HG03139 (cell line): ENCODE measurements around the gene HECW1.
"Not testable (repeated sequence)": the region's sequence is repeated elsewhere in the genome, so short reads cannot be mapped to it uniquely, and the experiment has no call there.

ENCODE experiments used
- ATAC-seq: cut with Tn5 transposase; IDR thresholded peaks from one replicate; pipeline ENCODE4 v1.9.1; 2021; ENCODE audit not compliant: unreplicated experiment

HECW1 gene

GRCh38 chr7:43111630-43112458 lies 603 bp upstream of the HECW1 start:
- no peak for ATAC-seq

DNA sequence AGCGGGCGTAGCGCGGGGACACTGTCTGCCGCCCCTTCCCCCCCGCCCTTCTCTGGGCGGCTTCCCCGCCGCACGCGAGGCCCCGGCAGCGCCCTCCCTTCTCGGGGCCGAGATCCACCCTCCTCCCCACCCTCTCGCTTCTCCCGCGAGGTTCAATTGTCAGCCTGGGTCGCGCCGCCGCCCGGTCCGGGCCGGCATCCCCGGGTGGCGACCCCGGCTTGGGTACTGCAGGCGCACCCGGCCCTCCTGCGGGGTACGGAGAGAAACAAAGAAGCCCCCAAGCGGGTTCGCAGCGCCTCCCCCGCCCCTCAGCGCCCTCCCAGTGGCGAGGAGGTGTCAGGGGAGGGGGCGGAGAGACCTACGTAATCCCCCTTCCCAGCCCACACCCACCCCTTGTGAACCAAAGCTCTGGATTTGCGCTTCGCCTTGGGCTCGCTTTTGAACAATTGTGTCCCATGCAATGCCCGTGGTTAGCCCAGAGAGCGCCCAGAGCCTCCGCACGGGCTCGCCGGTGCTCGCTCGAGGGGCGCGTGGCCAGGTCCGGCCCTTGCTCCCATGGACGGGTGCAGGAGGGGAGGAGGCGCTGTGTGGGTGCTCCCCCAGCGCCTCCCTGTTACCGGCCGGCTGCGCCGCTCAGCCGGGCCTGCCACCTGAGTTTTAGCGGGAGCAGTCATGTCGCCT lies 634 bp downstream of the HECW1 start:
- no peak for ATAC-seq

DNA sequence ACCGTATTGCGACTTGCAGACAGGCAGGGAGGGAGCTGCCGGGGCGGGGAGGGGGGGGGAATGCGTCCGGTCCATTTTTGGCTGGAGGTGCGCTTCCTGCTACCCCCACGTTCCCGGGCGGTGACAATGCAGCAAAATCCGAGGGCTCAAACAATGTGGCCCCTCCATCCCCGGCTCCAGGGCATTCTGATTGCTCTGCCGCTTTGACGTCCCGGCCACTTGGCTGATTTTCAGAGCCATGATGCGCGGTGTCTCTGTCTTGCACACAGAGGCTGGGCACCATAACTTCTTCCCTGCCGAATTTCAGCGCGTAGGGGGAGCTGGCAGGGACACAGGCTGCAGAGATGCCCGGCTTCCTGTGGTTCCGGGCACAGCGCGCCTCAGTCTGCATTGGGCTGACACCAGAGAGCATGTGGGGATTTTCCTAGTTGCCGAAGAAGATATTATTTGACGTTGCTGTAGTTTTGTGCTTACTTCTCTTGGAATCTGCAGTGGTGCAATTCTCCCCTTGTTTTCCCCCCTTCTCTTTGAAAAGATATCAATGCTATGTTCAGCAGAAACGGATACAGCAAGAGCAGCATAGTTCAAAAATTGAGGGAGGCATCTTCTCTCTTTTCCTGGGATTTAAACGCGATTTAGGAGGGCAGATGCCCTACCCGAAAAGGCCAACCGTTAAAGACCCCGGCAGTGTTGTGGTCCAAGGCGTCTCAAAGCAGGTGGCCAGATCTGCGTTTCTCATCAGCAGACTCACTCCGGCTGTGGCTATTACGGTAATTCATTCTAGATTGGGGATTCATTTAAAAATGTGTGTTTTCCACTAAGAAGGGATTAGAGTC lies 1.4 kb downstream of the HECW1 start:
- no peak for ATAC-seq

GRCh38 chr7:43114458-43114780 lies 2.0 kb downstream of the HECW1 start:
- no peak for ATAC-seq

GRCh38 chr7:43116451-43116850 lies 4.0 kb downstream of the HECW1 start:
- ATAC-seq: no peak

GRCh38 chr7:43117095-43117494 lies 4.6 kb downstream of the HECW1 start:
- ATAC-seq: no peak

- ATAC-seq: no peak
Measured at GRCh38 chr7:43117861-43118260, 5.4 kb downstream of the HECW1 start.

DNA sequence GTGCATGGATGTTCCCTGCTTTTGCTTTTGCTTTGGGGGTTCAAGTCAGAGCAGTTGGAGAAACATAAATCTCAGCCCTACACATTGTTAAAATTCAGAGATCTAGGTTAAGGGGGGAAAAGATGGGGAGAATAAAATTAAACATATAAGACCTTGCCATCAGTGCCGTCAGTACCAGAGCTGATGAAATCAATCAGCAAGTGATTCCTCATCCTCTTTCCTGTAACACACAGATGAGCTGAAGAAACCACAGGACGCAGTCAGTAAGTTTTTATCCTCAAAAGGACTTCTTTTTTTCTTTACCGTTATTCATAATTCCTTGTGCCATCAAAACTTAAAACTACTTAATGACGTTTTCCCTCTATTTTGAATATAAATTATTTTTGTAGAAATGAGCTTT lies 5.9 kb downstream of the HECW1 start:
- ATAC-seq: no peak

DNA sequence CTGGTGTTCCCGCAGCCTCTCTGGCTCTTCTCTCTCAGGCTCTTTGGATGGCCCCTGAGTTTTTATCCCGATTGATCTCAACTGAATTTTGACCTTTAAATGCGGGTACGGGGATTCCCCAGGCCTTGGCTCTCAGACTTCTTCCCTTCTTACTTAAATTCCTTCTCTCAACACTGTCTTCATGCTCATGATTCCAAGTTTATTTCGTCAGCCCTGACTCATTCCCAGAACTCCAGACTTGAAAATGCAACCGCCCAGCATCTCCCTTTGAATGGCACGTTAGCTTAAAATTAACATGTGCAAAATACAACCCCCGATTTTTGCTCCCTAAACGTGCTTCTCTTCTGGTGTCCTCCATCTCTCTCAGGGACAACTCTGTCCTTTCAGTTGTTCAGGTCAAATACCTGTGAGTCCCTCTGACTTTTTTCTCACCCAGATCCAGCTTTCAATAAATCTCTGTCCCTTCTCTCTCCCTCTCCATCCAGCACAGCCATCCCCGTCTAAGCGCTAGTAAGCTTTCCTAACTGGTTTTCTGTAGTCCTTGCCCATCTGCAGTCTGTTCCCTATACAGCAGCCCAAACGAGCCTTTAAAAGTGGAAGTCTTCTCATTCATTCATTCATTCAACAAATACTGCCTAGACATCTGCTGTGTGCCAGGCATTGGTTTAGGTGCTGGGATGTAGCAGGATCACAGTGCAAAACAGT lies 7.1 kb downstream of the HECW1 start:
- ATAC-seq: no peak

DNA sequence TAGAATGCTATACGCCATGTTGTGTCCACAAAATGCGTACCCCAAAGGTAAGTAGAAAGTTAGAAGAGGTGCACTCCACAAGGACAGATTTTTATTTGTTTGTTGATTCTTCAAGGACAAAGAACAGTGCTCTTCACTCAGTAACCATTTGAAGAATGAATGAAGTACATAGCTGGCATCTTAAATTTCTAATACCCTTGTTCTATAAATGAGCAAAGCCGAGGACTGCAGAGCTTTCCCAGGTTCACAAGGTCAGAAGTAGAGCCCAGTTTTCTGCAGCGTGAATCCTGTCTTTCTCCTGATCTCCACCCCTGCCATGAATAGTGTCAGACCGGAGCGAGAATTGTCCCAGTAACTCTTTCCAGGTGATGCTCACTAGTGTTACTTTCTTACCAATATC lies 9.5 kb downstream of the HECW1 start:
- ATAC-seq: no peak

DNA sequence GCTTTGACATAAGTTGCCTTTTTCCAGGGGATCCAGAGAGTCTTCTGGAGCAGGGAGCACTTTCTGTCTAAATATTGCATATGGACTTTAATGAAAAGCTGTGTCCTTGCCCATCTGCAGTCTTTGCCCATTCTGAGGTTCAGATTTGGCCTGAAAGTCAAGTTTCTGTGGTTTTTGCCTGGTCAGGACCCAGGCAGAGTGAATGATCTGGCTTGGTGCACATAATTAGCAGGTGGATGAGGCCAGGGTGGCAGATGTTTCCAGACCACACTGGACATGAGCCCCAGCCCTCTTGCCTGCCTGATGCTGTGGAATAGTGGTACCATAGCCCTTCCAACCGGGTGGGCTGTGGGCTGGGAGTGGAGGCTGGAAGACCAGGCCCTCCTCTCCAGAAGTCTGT lies 11.0 kb downstream of the HECW1 start:
- ATAC-seq: no peak

DNA sequence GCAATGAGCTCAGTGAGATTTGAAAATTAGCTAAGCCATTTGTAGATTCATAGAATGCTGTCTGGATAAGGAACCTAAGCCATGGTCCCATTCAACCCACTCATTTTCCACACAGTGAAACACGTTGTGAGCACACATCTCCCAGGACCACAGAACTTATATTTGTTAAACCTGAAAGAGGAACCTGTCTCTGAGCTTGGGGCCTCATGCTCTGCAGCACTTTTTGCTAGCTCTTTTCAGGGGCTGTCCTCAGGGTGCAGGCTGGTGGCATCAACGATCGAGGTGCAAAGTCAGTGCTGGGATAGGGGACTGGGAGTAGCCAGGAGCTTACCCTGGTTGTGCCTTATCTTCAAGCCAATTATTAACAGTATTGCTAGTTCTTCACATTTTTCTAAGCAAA lies 11.9 kb downstream of the HECW1 start:
- no peak for ATAC-seq

DNA sequence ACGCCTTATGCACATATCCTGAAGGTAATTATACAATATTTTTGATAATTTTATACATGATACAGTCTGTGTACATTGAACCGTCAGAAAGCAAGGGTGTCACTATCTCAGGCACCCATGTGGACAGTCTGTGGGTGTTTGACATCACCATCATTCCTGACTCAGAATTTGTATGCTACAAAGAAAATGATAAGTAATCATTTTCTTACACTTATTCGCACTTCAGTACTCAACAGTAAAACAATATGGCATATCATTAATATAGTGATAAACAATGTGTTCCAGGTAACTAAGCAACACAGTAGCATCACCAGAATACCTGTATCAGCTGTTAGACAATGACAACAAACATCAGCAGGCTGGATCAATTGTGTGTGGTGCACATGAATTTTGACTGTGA lies 17.9 kb downstream of the HECW1 start:
- no peak for ATAC-seq

DNA sequence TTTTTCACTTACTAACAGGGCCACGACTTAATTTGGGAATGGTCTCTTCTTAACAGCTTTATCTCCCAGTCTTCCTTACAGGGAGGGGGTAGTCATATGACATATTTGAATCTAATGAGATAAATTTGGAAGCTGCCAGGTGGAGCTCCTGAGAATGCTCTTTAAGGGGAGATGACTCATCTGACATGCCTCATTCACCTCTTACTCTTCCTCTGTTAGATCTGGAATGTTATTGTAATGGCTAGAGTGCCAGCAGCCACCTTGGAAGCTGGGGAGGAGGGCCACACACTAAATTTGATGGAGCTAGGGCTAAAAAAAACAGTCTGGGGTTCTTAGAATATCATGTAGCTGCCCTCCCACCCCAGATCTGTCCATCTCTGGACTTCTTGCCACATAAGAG lies 22.7 kb downstream of the HECW1 start:
- ATAC-seq: no peak

- no peak for ATAC-seq
Measured at GRCh38 chr7:43136064-43136463, 23.6 kb downstream of the HECW1 start.

DNA sequence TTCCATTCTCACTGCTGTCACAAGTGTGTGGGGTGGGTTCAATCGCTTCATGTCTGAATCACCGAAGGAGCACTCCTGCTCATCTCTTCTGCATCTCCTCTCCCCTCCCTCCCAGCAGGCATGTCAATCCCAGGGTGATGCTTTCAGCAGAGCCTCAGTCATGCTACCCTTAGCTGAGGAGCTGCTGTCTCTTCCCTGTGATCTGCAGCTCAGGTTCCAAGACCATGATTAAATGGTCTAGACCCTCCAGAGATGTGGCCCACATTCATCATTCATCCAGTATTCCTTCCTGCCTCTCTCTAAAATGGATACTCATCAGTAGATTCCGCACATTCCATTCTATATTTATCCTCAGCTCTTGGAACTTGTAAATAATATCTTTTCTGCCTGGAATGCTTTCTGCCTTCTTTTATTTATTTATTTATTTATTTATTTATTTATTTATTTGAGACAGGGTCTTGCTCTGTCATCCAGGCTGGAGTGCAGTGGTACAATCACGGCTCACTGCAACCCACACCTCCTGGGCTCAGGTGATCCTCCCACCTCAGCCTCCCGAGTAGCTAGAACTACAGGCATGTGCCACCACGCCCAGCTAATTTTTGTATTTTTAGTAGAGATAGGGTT lies 24.8 kb downstream of the HECW1 start:
- ATAC-seq: not testable (repeated sequence)

- no peak for ATAC-seq
Measured at GRCh38 chr7:43137811-43138210, 25.4 kb downstream of the HECW1 start.

DNA sequence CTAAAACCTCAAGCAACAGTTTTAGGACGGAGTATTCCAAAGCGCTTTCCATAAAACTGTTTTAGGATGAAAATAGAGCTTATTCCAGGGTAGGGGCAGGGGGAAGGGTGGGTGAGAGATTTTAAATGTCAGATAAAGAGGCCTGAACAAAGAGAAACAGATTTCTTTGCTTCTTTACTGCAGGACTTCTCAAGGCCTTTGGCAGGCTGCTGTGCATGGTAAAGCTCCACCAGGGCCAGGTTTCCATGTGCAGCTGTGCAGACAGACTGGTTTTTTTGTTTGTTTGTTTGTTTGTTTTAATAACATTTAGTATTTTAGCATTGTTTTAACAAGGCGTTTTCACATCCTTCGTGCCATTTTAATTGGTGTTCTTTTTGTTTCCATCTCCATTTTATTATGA lies 26.3 kb downstream of the HECW1 start:
- no peak for ATAC-seq

DNA sequence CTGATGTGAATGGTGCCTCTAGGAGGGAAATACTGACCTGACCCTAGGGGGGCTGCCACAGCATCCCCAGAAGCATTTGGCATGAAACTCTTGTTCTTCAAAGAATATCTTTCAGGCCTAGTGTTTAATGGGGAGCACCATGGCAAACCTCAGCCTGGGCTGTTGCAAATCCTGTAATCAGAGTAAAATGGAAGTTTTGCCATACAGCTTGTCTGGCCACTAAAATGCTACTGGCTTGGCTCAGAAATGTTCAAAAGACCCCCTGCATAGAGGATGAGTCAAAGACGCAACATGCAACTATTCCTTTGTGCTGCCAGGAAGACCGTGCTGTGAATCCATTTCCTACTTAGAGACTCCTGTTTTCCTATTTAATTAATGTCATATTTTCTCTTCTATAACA lies 26.7 kb downstream of the HECW1 start:
- ATAC-seq: no peak

- no peak for ATAC-seq
Measured at GRCh38 chr7:43140186-43140585, 27.7 kb downstream of the HECW1 start.

GRCh38 chr7:43141091-43141490 lies 28.6 kb downstream of the HECW1 start:
- ATAC-seq: no peak
